Posterior cingulate gyrus (tissue), 11 donors: ENCODE results near the gene BTNL8.

Experiments used
- DNase-seq, 10 donors: peaks; one replicate each; pipeline versions ENCODE4 v3.0.0 to v3.0.0-alpha.2; 2020 to 2021; ENCODE audit warnings: mixed read lengths in 3 of 10
- intact Hi-C: fragments of 100-400 bp; cut with DNase I; formaldehyde crosslinking; loops from one replicate; pipeline ENCODE4 v1.15.1; 2023

Gene BTNL8, protein sequence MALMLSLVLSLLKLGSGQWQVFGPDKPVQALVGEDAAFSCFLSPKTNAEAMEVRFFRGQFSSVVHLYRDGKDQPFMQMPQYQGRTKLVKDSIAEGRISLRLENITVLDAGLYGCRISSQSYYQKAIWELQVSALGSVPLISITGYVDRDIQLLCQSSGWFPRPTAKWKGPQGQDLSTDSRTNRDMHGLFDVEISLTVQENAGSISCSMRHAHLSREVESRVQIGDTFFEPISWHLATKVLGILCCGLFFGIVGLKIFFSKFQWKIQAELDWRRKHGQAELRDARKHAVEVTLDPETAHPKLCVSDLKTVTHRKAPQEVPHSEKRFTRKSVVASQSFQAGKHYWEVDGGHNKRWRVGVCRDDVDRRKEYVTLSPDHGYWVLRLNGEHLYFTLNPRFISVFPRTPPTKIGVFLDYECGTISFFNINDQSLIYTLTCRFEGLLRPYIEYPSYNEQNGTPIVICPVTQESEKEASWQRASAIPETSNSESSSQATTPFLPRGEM

DNA sequence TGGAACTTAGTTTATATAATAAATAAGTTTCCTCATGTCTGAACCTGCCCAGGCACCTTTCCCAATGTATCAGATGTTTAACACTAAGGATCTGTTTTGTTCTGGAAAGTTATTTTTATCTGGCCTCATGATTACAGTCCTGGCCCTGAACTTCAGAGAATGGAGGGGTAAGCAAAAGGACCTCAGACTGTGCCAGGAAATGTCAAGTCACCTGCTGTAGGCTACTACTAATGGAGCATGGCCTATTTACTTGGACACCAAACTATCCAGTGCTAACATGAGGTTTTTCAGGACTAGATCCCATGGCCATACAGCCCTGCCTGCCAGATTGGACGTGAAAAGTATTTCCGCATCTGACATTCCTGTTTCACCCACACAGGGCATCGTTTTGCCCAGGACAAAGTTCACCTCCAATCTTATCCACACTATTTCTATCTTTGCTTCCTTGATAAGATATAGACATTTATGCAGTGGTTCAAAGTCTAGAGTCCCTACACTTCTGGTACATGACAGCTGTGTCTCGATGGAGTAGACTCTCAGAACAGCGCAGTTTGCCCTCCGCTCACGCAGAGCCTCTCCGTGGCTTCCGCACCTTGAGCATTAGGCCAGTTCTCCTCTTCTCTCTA lies at the start of gene BTNL8:
TSS of gene BTNL8 (plus strand) at position 539 of the 626 bp plus-strand sequence. CDS start 152 bp downstream, outside the sequence.
- intact Hi-C loops: no loop called here
- no peak for DNase-seq

- no peak for DNase-seq
- intact Hi-C loops: no loop called here
These were observed 49.1 kb upstream of the BTNL8 start for GRCh38 chr5:180849827-180850226.

DNA sequence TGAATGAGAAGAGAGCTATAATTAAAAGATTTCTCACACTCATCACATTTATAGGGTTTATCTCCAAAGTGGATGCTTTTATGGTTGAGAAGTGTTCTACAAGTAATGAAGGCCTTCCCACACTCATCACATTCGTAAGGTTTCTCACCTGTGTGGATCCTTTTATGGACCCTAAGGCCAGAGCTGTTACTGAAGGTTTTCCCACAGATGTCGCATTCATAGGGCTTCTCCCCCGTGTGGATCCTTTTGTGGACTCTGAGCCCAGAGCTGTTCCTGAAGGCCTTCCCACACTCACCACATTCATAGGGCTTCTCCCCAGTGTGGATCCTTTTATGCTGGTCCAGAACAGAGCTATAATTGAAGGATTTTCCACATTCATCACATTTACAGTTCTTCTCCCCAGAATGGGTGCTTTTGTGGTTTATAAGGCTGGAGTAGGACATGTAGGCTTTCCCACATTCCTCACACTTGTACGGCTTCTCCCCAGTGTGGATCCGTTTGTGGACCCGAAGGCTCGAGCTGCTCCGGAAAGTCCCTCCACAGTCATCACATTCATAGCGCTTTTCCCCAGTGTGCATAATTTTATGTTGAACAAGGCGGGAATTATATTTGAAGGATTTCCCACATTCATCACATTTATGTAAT lies 48.4 kb upstream of the BTNL8 start:
- no peak for DNase-seq
- intact Hi-C loops: no loop called here

DNA sequence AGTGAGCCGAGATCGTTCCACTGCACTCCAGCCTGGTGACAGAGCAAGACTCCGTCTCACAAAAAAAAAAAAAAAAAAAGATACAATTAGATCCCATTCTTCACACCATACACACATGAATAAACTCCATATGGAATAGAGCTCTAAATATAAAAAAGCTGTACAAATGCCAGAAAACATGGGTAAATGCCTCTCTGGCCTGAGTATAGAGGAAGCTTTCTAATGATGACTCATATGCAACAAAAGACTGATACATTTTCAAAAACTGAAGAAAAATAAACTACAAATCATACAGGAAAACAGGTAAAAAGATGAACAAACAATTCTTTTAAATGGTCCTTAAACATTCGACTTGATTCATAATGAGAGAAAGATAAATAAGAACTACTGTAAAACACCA lies 46.5 kb upstream of the BTNL8 start:
- intact Hi-C loops: no loop called here
- DNase-seq: no peak

GRCh38 chr5:180853121-180853847 lies 45.7 kb upstream of the BTNL8 start:
- intact Hi-C loops: no loop called here
- DNase-seq: no peak

DNA sequence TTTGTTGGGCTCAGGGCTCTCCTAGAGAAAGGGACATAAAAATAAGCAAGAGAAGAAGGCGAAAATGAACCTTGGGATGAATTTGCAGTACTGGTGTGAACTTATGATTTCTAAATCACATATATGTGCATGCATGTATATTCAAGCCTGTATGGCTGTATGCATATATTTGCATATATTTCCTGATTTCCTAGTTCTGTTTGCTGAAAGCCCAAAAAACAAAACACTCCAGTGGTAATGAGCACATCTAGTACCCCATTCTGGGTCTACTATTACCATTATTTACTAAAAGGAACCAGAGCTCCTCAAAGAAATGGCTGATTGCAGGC lies 45.1 kb upstream of the BTNL8 start:
- intact Hi-C loops: no loop called here
- no peak for DNase-seq

GRCh38 chr5:180858586-180858985 lies 40.4 kb upstream of the BTNL8 start:
- intact Hi-C loops: no loop called here
- no peak for DNase-seq

DNA sequence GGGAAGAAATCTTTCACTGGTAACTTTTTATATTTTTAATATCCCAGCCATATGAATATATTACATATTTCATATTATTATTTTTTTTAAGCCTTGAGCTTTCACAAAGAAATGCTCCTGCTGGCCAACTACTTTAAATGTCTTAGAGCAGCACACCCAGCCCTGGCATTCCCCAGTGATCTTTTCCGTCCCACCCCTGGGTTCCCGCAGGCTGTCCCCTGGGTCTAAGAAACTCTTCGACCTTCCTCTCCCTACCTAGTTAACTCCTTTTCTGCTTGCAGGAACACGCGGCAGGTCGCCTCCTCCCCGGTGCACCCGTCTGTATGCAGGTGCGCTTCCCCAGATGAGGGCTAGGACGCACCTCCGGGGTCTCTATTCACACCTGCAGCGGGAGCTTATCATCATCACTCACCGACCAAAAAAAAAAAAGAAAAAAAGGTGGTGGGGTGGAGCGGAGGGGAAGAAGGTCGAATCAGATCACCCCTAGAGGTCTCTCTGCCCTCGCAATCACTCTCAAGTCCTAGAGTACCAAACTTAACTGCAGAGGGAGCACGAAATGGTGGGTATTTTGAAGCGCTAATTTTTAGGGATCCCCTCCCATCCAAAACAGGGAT lies 38.6 kb upstream of the BTNL8 start:
- intact Hi-C loops: loop anchor here (5.0 to 10.0 kb wide), 3 partner anchors 48 to 362 kb away; partner anchors contain the start of gene TRIM41
- DNase-seq: peak in 1 of 10 donors; percentile 79

GRCh38 chr5:180860887-180861822 lies 37.8 kb upstream of the BTNL8 start, which contains the start of gene ZFP62:
ZFP62 (minus strand) TSS chr5:180861276; CDS start chr5:180861219, 57 bp downstream.
- DNase-seq: peak; percentile 76 to 98 (median 86)
- intact Hi-C loops: loop anchor here (5.0 to 10.0 kb wide), 3 partner anchors 49 to 361 kb away; partner anchors contain the start of gene TRIM41

DNA sequence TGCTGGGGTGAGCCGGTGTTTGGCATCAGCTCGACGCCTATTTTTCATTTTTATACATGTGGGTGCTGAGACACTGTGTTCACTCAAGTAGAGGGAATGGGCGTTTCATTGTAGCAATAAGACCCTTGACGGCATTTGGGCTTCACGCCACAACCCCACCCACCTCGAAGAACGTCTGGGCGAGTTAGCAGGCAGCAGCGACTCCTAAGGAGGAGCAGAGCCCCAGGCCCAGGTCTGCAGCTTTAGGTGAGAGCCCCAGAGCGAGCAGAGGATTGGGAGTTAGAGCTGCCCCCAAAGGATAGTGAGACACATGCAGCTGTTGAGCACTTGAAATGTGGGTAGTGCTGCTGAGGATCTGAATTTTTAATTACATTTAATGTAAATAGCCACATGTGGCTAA lies 36.3 kb upstream of the BTNL8 start:
- no peak for DNase-seq
- intact Hi-C loops: loop anchor here (5.0 to 10.0 kb wide), 3 partner anchors 50 to 360 kb away; partner anchors contain the start of gene TRIM41

DNA sequence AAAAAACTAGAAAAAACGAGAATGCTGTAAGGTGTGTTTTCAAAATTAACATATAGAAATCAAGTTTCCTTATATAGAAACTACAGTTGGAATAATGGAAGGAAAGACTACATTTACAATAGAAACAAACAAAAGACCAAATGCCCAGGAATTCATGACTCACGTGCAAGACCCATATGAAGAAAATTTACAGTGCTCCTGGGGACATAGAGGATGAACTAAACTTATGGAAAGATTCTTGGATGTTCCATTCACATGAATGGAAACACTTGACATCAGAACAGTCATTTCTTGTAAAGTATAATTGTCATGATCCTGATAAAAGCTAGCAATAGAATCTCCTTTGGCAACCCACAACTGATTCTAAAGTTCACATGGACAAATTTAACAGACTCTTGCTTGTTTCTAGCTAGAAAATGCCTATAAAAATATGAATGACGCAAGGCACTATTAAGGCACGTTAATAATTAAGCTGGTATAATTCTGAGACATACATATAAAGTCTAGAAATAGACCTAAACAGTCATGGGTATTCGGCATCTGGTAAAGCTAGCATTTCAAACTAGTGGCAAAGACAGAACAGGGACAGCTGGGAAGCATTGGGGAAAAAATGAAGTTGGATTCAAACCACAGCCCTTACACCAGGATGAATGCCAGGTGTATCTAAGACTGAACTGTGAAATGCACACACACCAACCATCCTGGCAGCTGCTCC lies 32.8 kb upstream of the BTNL8 start:
- DNase-seq: no peak
- intact Hi-C loops: loop anchor here (10.0 kb wide), 1 partner anchor 319 kb away; no protein-coding TSS in a partner anchor

- intact Hi-C loops: loop anchor here (10.0 kb wide), 1 partner anchor 318 kb away; no protein-coding TSS in a partner anchor
These were observed 32.0 kb upstream of the BTNL8 start for GRCh38 chr5:180866985-180867384.

DNA sequence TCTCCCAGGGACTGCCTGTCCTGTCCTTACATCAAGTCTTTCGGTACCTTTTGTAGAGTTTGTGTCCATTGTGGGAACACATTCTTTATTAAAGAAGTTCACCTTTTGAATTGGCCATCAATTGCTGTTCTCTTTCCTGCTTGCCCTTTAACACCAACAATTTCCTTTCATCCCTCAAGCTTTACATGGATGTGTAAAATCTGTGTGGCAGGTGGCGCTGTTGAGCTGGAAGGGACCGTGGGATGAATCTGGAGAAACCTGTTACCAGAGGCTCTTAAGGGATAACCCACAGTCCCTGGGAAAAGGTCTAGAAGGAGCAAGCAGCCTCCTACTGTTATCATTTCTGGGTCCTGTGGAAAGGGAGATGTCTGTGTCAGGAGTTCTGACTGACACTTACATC lies 30.0 kb upstream of the BTNL8 start:
- intact Hi-C loops: loop anchor here (2.0 to 10.0 kb wide), 2 partner anchors 84 to 316 kb away; no protein-coding TSS in a partner anchor

More at GRCh38 chr5:180866985-180867384, 32.0 kb upstream of the BTNL8 start:
- no peak for DNase-seq

GRCh38 chr5:180869587-180869986 lies 29.4 kb upstream of the BTNL8 start:
- intact Hi-C loops: loop anchor here (2.0 to 10.0 kb wide), 2 partner anchors 85 to 315 kb away; no protein-coding TSS in a partner anchor

More for the DNA sequence above, 30.0 kb upstream of the BTNL8 start:
- DNase-seq: peak; percentile 50 to 95 (median 82)

DNA sequence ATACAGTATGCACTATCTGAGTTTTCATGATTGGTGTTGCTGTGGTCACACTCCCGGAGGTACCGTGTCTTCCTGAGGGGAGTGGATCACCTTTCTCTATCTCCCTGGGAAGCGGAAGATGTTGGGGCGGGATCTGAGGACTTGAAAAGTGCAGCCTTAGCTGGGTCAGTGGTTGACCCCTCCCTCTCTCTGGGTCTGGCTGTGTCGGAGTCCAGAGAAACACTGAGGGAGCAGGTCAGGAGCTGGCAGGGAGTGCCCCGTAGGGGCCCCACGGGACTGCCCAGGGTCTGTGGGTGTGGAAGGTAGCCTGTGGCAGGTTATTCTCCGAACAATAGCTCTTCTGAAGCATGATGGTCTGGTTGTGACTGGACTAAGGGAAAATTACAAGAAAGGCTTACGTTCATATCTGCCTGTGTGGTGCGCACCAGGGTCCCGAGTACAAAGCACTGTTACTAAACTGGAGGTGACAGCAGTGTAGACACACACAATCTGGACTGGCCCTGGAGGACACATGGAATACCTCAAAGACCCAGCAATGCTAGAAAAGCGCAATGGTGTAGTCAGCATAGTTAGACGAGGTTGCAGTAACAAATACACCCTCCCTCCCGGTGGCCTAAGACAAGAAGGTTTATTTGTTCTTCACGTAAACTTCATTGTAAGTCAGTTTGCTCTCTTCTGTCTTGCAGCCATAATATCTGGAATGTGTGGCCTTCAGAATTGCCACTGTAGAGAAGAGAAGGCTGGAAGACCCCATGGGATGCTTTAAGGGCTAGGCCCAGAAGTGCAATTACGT lies 28.5 kb upstream of the BTNL8 start:
- intact Hi-C loops: no loop called here

More at GRCh38 chr5:180869587-180869986, 29.4 kb upstream of the BTNL8 start:
- peak in 1 of 10 donors; percentile 27 for DNase-seq

DNA sequence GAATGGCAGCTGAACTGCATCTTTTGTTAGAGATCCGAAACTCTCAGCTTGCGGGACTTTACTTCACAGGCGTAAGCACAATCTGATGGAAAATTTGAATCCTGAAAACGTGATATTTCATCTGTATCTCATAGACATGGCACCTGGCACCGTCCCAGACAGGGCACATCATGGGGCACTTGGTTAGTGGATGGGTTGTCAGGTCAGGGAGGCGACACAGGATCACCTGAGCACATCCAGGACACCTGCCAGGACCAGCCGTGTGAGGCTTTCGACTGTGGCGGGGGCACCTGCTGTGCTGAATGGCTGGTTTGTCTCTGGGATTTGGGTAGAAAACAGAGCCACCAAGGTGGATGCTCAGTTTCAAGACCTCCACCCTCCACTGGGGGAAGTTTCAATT lies 26.5 kb upstream of the BTNL8 start:
- intact Hi-C loops: no loop called here
- DNase-seq: no peak

More for the DNA sequence above, 28.5 kb upstream of the BTNL8 start:
- DNase-seq: no peak
